Liver (tissue), 9 donors: ENCODE measurements around the gene PRKD1. TPM values are rescaled to one million over a fixed set of nuclear protein-coding genes. Genes with fewer than 3 reads are reported as not detected.

Experiments used
- DNase-seq: peaks from one replicate; pipeline ENCODE4 v3.0.0-alpha.2; 2017; ENCODE audit warnings: low spot score
- H3K27ac ChIP-seq, 2 donors: one replicate each; pipeline ENCODE4 v1.7.0; 2013; ENCODE audit warnings: inconsistent platforms in 2 of 2, low read length in 2 of 2, control low read depth in 1 of 2, low read depth in 1 of 2, mild to moderate bottlenecking in 1 of 2
- H3K27me3 ChIP-seq, 4 donors: one replicate each; pipeline versions ENCODE4 v1.6.1 to v1.7.0; 2013; ENCODE audit warnings: low read length in 3 of 4, inconsistent platforms in 1 of 4, mild to moderate bottlenecking in 1 of 4, moderate library complexity in 1 of 4; ENCODE audit not compliant: control insufficient read depth in 4 of 4, insufficient read depth in 4 of 4
- H3K36me3 ChIP-seq, 4 donors: one replicate each; pipeline versions ENCODE4 v1.6.1 to v1.7.0; 2013; ENCODE audit warnings: low read length in 3 of 4, mild to moderate bottlenecking in 3 of 4, low read depth in 1 of 4, moderate library complexity in 1 of 4; ENCODE audit not compliant: control insufficient read depth in 4 of 4, insufficient read depth in 3 of 4
- H3K4me1 ChIP-seq, 4 donors: one replicate each; pipeline versions ENCODE4 v1.6.1 to v1.7.0; 2013; ENCODE audit warnings: low read length in 3 of 4, mild to moderate bottlenecking in 3 of 4, moderate library complexity in 1 of 4; ENCODE audit not compliant: control insufficient read depth in 4 of 4, insufficient read depth in 4 of 4
- H3K4me3 ChIP-seq, 3 donors: one replicate each; pipeline versions ENCODE4 v1.6.1 to v1.7.0; 2013; ENCODE audit warnings: low read length in 3 of 3, control low read depth in 1 of 3, low read depth in 1 of 3, mild to moderate bottlenecking in 1 of 3
- H3K9ac ChIP-seq, 2 donors: one replicate each; pipeline ENCODE4 v1.7.0; 2013; ENCODE audit warnings: low read length in 2 of 2, mild to moderate bottlenecking in 2 of 2, moderate library complexity in 2 of 2, control low read depth in 1 of 2, low read depth in 1 of 2
- H3K9me3 ChIP-seq, 4 donors: one replicate each; pipeline versions ENCODE4 v1.6.1 to v1.7.0; 2013; ENCODE audit warnings: low read length in 3 of 4; ENCODE audit not compliant: control insufficient read depth in 4 of 4
- EGR1 ChIP-seq, 2 donors: IDR thresholded peaks; 2 replicates each; pipeline ENCODE4 v1.6.1; 2016 to 2018; ENCODE audit warnings: antibody characterized with exemption in 2 of 2, low read depth in 2 of 2
- FOXA1 ChIP-seq: IDR thresholded peaks from 2 replicates; pipeline ENCODE4 v1.6.1; 2016; ENCODE audit warnings: antibody characterized with exemption
- FOXA2 ChIP-seq: IDR thresholded peaks from 2 replicates; pipeline ENCODE4 v1.6.1; 2016; ENCODE audit warnings: antibody characterized with exemption
- GABPA ChIP-seq, 2 donors: IDR thresholded peaks in 1 of 2; conservative IDR thresholded peaks in 1 of 2; 2 replicates each; pipeline ENCODE4 v1.6.1; 2016; ENCODE audit warnings: antibody characterized with exemption in 2 of 2, mild to moderate bottlenecking in 1 of 2, moderate library complexity in 1 of 2
- HNF4A ChIP-seq, 2 donors: conservative IDR thresholded peaks; 2 replicates each; pipeline ENCODE4 v1.6.1; 2016; ENCODE audit warnings: antibody characterized with exemption in 2 of 2, mild to moderate bottlenecking in 2 of 2
- HNF4G ChIP-seq: IDR thresholded peaks from 2 replicates; pipeline ENCODE4 v1.6.1; 2016; ENCODE audit warnings: antibody characterized with exemption
- JUND ChIP-seq, 2 donors: IDR thresholded peaks; 2 replicates each; pipeline ENCODE4 v1.6.1; 2016; ENCODE audit warnings: antibody characterized with exemption in 2 of 2
- NR2F2 ChIP-seq: IDR thresholded peaks from 2 replicates; pipeline ENCODE4 v1.6.1; 2016; ENCODE audit warnings: antibody characterized with exemption
- RAD21 ChIP-seq, 2 donors: IDR thresholded peaks; 2 replicates each; pipeline ENCODE4 v1.6.1; 2016; ENCODE audit warnings: antibody characterized with exemption in 2 of 2, mild to moderate bottlenecking in 2 of 2
- REST ChIP-seq: IDR thresholded peaks from 2 replicates; pipeline ENCODE4 v1.6.1; 2016; ENCODE audit warnings: antibody characterized with exemption, mild to moderate bottlenecking
- RXRA ChIP-seq, 2 donors: IDR thresholded peaks; 2 replicates each; pipeline ENCODE4 v1.6.1; 2017 to 2018; ENCODE audit warnings: antibody characterized with exemption in 2 of 2, mild to moderate bottlenecking in 1 of 2
- SP1 ChIP-seq: IDR thresholded peaks from 2 replicates; pipeline ENCODE4 v1.6.1; 2018; ENCODE audit warnings: antibody characterized with exemption, mild to moderate bottlenecking
- TAF1 ChIP-seq: conservative IDR thresholded peaks from 2 replicates; pipeline ENCODE4 v1.6.1; 2016; ENCODE audit warnings: antibody characterized with exemption, mild to moderate bottlenecking
- YY1 ChIP-seq: IDR thresholded peaks from 2 replicates; pipeline ENCODE4 v1.6.1; 2016; ENCODE audit warnings: antibody characterized with exemption, mild to moderate bottlenecking
- WGBS: extraction: QIAGEN DNeasy Blood & Tissue Kit; methylation state at CpG from one replicate; pipeline ENCODE4 v1.1.7; 2013; 5-methylcytosine and 5-hydroxymethylcytosine counted together
- polyA plus RNA-seq, 2 donors: library from polyadenylated mRNA; stranded (reverse) in 1 of 2; unstranded in 1 of 2; fragments of 200-250 nt in 1 of 2; fragments of >200 nt in 1 of 2; fragmentation: Nextera tagmentation in 1 of 2; extraction: Ambion mirVana in 1 of 2; gene quantifications; one replicate each; pipeline versions ENCODE4 v1.2.1 to v1.2.3, GENCODE V29; 2013 to 2015
- total RNA-seq, 2 donors: library from RNA; depleted of rRNA; stranded (reverse); fragments of >200 nt; gene quantifications; one replicate each; pipeline ENCODE4 v1.2.3, GENCODE V29; 2014
- TF ChIP-seq, protein P1 (sequence below): IDR thresholded peaks from 2 replicates; pipeline ENCODE4 v1.6.1; 2016; ENCODE audit warnings: antibody characterized with exemption
- TF ChIP-seq, protein P2 (sequence below): IDR thresholded peaks from 2 replicates; pipeline ENCODE4 v1.6.1; 2016; ENCODE audit warnings: antibody characterized with exemption
- TF ChIP-seq, protein P3 (sequence below): fragments of 150-350 bp; IDR thresholded peaks from 2 replicates; pipeline ENCODE4 v1.5.1; 2017; ENCODE audit warnings: improper control_type of control experiment, low read depth, low read length; ENCODE audit not compliant: missing input control
- TF ChIP-seq, protein P4 (sequence below): IDR thresholded peaks from 2 replicates; pipeline ENCODE4 v1.6.1; 2016; ENCODE audit warnings: antibody characterized with exemption
- donor health status: healthy.
- donor health status: healthy.
- donor health status: healthy.
- donor health status: healthy.
- donor health status: healthy.

Gene PRKD1
- total and polyA plus RNA-seq, 4 donors = 0.85 to 5.0 (median 0.99) TPM

- no peak for TF ChIP-seq JUND (IDR thresholded peaks at IDR 0.05)
- TF ChIP-seq, protein P1, sequence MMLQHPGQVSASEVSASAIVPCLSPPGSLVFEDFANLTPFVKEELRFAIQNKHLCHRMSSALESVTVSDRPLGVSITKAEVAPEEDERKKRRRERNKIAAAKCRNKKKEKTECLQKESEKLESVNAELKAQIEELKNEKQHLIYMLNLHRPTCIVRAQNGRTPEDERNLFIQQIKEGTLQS = no peak
- no peak for TF ChIP-seq REST
- TF ChIP-seq, protein P2, sequence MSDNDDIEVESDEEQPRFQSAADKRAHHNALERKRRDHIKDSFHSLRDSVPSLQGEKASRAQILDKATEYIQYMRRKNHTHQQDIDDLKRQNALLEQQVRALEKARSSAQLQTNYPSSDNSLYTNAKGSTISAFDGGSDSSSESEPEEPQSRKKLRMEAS = no peak
- TF ChIP-seq, protein P3, sequence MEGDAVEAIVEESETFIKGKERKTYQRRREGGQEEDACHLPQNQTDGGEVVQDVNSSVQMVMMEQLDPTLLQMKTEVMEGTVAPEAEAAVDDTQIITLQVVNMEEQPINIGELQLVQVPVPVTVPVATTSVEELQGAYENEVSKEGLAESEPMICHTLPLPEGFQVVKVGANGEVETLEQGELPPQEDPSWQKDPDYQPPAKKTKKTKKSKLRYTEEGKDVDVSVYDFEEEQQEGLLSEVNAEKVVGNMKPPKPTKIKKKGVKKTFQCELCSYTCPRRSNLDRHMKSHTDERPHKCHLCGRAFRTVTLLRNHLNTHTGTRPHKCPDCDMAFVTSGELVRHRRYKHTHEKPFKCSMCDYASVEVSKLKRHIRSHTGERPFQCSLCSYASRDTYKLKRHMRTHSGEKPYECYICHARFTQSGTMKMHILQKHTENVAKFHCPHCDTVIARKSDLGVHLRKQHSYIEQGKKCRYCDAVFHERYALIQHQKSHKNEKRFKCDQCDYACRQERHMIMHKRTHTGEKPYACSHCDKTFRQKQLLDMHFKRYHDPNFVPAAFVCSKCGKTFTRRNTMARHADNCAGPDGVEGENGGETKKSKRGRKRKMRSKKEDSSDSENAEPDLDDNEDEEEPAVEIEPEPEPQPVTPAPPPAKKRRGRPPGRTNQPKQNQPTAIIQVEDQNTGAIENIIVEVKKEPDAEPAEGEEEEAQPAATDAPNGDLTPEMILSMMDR = no peak
- TF ChIP-seq FOXA2 = no peak
- no peak for TF ChIP-seq GABPA (IDR thresholded peaks at IDR 0.05 in 1 of 2, conservative IDR thresholded peaks at IDR 0.05 in 1 of 2)
- TF ChIP-seq RAD21 (IDR thresholded peaks at IDR 0.05) = no peak
- TF ChIP-seq FOXA1 = no peak
- TF ChIP-seq TAF1 = no peak
- TF ChIP-seq YY1 = no peak
- no peak for TF ChIP-seq HNF4G
- TF ChIP-seq EGR1 (IDR thresholded peaks at IDR 0.05; ENCODE audit: low read depth in 2 of 2) = no peak
- peak in 1 of 2 donors; percentile 19 for TF ChIP-seq RXRA (IDR thresholded peaks at IDR 0.05)
- no peak for TF ChIP-seq NR2F2
- peak in 1 of 2 donors; percentile 14 for TF ChIP-seq HNF4A (conservative IDR thresholded peaks at IDR 0.05)
- no peak overlapping the region for H3K9ac ChIP-seq
- H3K36me3 ChIP-seq = no peaks in the 10 kb centered on the region
- no peaks in the 10 kb centered on the region for H3K27me3 ChIP-seq
- H3K4me1 ChIP-seq = peaks cover 1 to 19% (median 13%) of the 10 kb centered on the region in 4 donors
- no peak for DNase-seq
- no peak overlapping the region for H3K27ac ChIP-seq
- H3K4me3 ChIP-seq = no peak overlapping the region
- H3K9me3 ChIP-seq = no peaks in the 10 kb centered on the region
- WGBS = 54% methylated on average over 7 of the region's 7 CpGs
These were observed 264.3 kb downstream of the PRKD1 start for GRCh38 chr14:29663281-29663801.

GRCh38 chr14:29654901-29655550 is 272.6 kb downstream of the PRKD1 start:
- H3K36me3 ChIP-seq = no peaks in the 10 kb centered on the region
- 69% methylated on average over 4 of the region's 4 CpGs for WGBS
- H3K27ac ChIP-seq = no peak overlapping the region
- H3K4me3 ChIP-seq = no peak overlapping the region
- no peaks in the 10 kb centered on the region for H3K4me1 ChIP-seq
- no peak for DNase-seq
- no peak overlapping the region for H3K9ac ChIP-seq
- H3K9me3 ChIP-seq = no peaks in the 10 kb centered on the region
- H3K27me3 ChIP-seq = no peaks in the 10 kb centered on the region
- TF ChIP-seq TAF1 (no peak), FOXA2 (no peak), RAD21 (IDR thresholded peaks at IDR 0.05) (no peak), EGR1 (IDR thresholded peaks at IDR 0.05; ENCODE audit: low read depth in 2 of 2) (no peak), HNF4A (conservative IDR thresholded peaks at IDR 0.05) (no peak), HNF4G (no peak), SP1 (no peak), REST (no peak), JUND (IDR thresholded peaks at IDR 0.05) (no peak), RXRA (IDR thresholded peaks at IDR 0.05) (no peak), GABPA (IDR thresholded peaks at IDR 0.05 in 1 of 2, conservative IDR thresholded peaks at IDR 0.05 in 1 of 2) (no peak)
- TF ChIP-seq, protein P4, sequence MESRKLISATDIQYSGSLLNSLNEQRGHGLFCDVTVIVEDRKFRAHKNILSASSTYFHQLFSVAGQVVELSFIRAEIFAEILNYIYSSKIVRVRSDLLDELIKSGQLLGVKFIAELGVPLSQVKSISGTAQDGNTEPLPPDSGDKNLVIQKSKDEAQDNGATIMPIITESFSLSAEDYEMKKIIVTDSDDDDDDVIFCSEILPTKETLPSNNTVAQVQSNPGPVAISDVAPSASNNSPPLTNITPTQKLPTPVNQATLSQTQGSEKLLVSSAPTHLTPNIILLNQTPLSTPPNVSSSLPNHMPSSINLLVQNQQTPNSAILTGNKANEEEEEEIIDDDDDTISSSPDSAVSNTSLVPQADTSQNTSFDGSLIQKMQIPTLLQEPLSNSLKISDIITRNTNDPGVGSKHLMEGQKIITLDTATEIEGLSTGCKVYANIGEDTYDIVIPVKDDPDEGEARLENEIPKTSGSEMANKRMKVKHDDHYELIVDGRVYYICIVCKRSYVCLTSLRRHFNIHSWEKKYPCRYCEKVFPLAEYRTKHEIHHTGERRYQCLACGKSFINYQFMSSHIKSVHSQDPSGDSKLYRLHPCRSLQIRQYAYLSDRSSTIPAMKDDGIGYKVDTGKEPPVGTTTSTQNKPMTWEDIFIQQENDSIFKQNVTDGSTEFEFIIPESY = no peak
- TF ChIP-seq, protein P1 = no peak
- TF ChIP-seq, protein P2 = no peak
